Suprapubic skin (tissue), 3 donors: Measurements from ENCODE around the gene DRD2.

Source experiments
- CTCF ChIP-seq, 2 donors: fragments of 200-600 bp in 1 of 2; fragments of 450-650 bp in 1 of 2; sonication (generic) in 1 of 2; IDR thresholded peaks; one replicate each; pipeline ENCODE4 v1.5.1; 2016 to 2019; ENCODE audit warnings: antibody characterized with exemption in 2 of 2, mild to moderate bottlenecking in 1 of 2, moderate library complexity in 1 of 2
- EP300 ChIP-seq: sonication (generic); formaldehyde crosslinking; IDR thresholded peaks from one replicate; pipeline ENCODE4 v1.6.1; 2017; ENCODE audit warnings: antibody characterized with exemption

GRCh38 chr11:113376156-113376555, 99.0 kb downstream of the DRD2 start:
- TF ChIP-seq CTCF (IDR thresholded peaks at IDR 0.05) (no peak), EP300 (no peak)
